HL-60 (cell line): ENCODE data around the gene PSMG1.
"Not testable (repeated sequence)": the region's sequence is repeated elsewhere in the genome, so short reads cannot be mapped to it uniquely, and the experiment has no call there.

Experiments used
- DNase-seq, 2 experiments: peaks; one replicate each; pipeline ENCODE4 v3.0.0-alpha.2; 2010 to 2020; ENCODE audit warnings: low read depth in 1 of 2, low spot score in 1 of 2
- H3K27ac ChIP-seq: fragments of 250-450 bp; sonication (Bioruptor Pico); replicated peaks from 2 replicates; pipeline ENCODE4 v1.5.1; 2020; ENCODE audit warnings: mild to moderate bottlenecking, moderate library complexity
- H3K27me3 ChIP-seq: fragments of 250-450 bp; sonication (Bioruptor Pico); 2 replicates; pipeline ENCODE4 v1.5.1; 2021; ENCODE audit warnings: mild to moderate bottlenecking, moderate library complexity; ENCODE audit not compliant: insufficient read depth, poor library complexity, severe bottlenecking
- H3K4me3 ChIP-seq: replicated peaks from 2 replicates; pipeline ENCODE4 v1.5.1; 2011; ENCODE audit warnings: mild to moderate bottlenecking, control low read depth, low read length; ENCODE audit not compliant: insufficient read depth
- CTCF ChIP-seq: IDR thresholded peaks from one replicate; pipeline ENCODE4 v1.5.1; 2011; ENCODE audit warnings: low read length, control low read depth, inconsistent platforms; ENCODE audit not compliant: insufficient read depth
- GABPA ChIP-seq: IDR thresholded peaks from 2 replicates; pipeline ENCODE4 v1.6.1; 2012; ENCODE audit warnings: low read depth
- POLR2AphosphoS5 ChIP-seq: IDR thresholded peaks from 2 replicates; pipeline ENCODE4 v1.6.1; 2012; ENCODE audit warnings: low read depth
- REST ChIP-seq: IDR thresholded peaks from 2 replicates; pipeline ENCODE4 v1.6.1; 2012; ENCODE audit warnings: low read depth; ENCODE audit not compliant: insufficient replicate concordance
- SPI1 ChIP-seq: IDR thresholded peaks from 2 replicates; pipeline ENCODE4 v1.6.1; 2012; ENCODE audit warnings: low read depth, mild to moderate bottlenecking, borderline replicate concordance

PSMG1 gene

GRCh38 chr21:39159342-39160063 lies 23.7 kb downstream of the PSMG1 start:
- Histone ChIP-seq H3K27me3 (no peaks in the 10 kb centered on the region), H3K27ac (no peak overlapping the region), H3K4me3 (no peak overlapping the region)
- DNase-seq, result no peak
- TF ChIP-seq GABPA, result no peak
- no peak for TF ChIP-seq POLR2AphosphoS5
- TF ChIP-seq SPI1, result no peak
- no peak for TF ChIP-seq CTCF
- TF ChIP-seq REST, result no peak

- H3K27ac ChIP-seq, H3K27me3 ChIP-seq, DNase-seq, H3K4me3 ChIP-seq: not testable (repeated sequence)
Measured at GRCh38 chr21:39157241-39157640, 26.0 kb downstream of the PSMG1 start.

GRCh38 chr21:39156024-39156423 lies 27.2 kb downstream of the PSMG1 start:
- DNase-seq, result no peak
- TF ChIP-seq SPI1 (no peak), GABPA (no peak), REST (no peak), CTCF (no peak), POLR2AphosphoS5 (no peak)

GRCh38 chr21:39155578-39155977 lies 27.7 kb downstream of the PSMG1 start:
- no peak overlapping the region for H3K4me3 ChIP-seq
- H3K27ac ChIP-seq, result no peak overlapping the region
- H3K27me3 ChIP-seq, result no peaks in the 10 kb centered on the region
- TF ChIP-seq CTCF (no peak), GABPA (no peak), POLR2AphosphoS5 (no peak), SPI1 (no peak), REST (no peak)
- no peak for DNase-seq

More at GRCh38 chr21:39156024-39156423, 27.2 kb downstream of the PSMG1 start:
- H3K4me3 ChIP-seq, result no peak overlapping the region
- H3K27me3 ChIP-seq, result no peaks in the 10 kb centered on the region
- H3K27ac ChIP-seq, result no peak overlapping the region
